ENCODE measurements around the gene NMNAT3.
A peak's percentile ranks its signal among the peaks of the same experiment; 100 is the strongest.

NMNAT3 gene

DNA sequence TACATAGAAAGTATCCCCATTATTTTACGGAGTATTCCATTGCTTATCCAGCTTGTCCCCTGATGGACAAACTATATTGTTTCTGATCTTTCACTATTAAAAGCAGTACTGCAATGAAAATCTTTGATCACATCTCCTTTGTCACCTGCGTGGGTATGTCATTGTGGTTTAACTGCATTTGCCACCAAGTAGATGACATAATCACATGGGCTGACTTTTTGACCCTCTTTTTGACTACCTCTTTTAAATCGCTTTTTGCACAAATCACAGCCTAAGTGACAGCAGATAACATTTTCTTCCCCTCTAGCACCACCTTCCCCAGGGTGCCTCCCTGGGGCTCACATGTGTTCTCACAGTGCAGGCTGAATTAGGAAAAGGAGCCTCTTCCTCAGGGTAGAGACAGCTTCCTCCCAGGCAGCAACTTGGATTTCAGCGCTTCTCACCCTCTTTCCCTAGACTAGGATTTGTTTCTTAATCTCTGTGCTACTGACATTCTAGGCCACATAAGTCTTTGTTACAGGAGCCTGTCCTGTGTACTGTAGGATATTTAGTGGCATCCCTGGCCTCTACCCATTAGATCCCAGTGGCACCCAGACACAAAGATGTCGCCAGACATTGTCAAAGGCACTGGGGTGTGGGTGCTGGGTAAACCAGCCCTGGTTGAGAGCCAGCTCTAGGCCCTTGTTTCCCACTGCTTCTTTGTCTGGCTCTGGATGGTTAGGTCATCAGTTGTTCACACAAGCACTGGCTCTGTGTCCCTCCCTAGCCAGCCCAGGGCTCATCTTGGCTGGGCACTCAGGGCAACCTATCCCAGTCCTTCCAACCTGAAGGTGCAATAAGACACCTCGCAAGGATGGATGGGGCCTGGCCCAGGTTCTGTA, 136.9 kb downstream of the NMNAT3 start:
- DNase-seq (ENCODE audit: low read depth) = no peak

DNA sequence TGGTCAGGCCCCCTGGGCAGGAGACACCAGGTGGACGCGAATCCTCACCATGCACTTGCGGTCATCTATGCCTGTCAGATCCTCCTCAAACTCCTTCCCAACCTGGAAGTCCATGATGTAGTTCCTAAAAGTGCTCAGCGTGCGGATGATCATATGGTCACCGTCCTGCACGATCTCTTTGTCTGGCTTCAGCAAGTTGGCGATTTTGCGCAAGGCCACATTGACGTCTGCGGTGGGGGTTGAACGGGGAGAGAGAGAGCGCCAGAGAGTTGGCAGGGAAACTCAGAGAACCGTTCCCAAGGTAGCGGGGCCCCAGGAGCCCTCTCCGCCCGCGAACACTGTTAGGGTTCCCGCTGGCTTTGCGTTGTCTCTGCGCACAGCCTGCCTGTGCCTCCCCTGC, 139.0 kb downstream of the NMNAT3 start:
- DNase-seq (ENCODE audit: low read depth) = no peak

DNA sequence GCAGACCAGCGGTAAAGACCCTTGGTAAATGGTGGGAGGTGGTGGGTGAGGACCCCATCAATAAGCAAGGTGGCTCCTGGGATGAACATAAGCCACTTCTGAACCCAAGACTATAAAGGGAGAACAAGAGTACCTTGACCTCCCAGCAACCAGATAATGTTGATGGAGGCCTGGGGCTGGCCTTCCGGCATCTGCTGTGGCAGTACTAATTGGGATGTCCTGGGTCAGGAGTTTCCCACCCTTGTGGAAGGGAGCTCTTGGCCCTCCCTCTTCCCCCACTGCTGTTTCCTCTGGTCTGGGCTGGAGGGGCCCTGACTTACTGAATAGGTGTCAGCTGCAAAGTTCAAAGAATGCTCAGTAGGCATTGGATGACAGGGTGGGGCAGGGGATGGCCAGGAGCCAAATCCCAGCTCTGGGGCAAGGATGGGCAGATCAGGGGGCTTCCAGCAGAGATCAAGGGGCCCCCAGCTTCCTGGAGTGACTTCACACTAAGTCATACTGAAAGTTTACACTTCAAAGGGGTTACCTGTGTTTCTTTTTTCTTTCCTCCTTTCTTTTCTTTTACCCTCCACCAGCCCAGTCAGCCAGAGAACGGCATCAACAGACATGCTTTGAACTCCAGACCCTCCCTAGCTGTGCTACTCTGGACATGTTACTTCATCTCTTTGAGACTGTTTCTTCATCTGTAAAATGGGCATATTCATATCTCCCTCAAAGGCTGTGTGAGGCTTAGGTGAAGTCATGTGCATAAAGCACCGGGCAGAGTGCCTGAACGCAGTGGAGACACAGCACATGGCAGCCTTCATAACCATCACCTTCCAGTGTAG, 139.8 kb downstream of the NMNAT3 start:
- no peak for DNase-seq (ENCODE audit: low read depth)

DNA sequence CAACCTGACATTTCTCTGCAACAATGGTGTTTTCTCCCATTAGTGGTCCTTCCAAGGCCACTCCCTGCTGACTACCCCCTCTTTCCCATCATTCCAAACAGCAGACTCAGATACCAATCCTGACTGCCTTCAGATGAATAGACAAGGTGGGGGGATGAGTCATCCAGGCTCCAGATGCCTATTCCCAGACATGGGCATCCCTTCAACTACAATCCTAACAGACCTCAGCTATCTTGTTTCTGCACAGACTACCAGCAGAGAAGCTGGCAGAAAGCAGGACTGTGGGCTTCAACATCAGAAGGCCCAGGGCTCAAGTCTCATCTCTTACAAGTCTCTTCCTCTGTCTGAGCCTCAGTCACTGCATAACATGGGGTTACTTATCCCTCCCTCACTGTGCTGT, 140.4 kb downstream of the NMNAT3 start:
- peak; percentile 15 for DNase-seq (ENCODE audit: low read depth)

DNA sequence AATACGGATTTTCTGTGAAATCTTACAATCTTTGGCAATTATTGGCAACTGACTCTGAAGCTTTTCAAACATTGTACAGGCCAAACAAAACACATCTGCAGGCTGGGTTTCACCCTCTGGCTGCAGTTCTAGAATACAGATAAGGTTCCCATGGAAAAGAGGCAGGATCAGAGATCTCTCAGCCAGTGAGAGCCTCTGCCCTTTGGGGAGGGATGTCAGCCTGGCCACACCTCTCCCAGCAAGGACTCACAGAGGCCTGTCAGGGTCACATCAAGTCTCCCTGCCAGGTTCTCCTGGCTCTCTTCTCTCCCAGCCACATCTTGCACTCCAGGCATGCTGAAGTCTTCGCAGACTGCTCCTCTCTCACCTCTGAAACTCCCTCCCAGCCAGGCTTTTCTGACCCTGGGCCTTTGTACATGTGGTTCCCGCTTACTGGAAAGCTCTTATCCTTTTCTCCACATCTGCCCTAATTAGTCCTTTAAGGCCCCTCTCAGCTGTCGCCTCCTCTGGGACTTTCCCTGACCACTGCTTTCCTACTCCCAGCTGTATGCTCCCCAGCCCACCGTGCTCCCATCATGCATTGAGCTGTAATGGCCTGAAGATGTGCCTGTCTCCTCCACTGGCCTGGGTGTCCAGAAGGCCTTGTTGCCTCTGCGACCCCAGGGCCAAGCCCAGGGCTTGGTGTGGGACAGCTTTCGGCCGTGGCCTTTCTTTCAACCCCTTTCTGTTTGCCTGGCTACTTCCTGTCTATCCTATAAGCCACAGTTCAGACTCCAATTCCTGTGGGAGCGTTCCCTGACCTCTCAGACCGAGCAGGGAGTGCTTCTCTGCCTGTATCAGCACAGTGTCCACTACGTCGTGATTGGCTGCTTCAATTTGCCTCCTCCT, 142.5 kb downstream of the NMNAT3 start:
- DNase-seq (ENCODE audit: low read depth) = peak; percentile 12

DNA sequence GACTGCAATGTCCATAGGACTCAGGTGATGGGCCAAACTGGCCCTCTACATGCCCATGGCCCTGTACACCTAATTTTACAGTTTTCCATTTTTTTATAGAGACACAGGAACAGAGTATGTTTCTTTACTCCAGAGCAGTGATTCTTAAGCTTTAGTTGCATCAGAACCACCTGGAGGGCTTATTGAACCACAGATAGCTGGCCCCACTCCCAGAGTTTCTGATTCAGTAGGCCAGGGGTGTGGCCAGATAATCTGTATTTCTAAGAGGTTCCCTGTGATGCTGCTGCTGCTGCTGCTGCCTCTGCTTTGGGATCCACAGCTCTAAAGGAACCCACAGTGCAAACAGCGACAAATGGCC, 143.3 kb downstream of the NMNAT3 start:
- peak; percentile 67 for DNase-seq (ENCODE audit: low read depth)

DNA sequence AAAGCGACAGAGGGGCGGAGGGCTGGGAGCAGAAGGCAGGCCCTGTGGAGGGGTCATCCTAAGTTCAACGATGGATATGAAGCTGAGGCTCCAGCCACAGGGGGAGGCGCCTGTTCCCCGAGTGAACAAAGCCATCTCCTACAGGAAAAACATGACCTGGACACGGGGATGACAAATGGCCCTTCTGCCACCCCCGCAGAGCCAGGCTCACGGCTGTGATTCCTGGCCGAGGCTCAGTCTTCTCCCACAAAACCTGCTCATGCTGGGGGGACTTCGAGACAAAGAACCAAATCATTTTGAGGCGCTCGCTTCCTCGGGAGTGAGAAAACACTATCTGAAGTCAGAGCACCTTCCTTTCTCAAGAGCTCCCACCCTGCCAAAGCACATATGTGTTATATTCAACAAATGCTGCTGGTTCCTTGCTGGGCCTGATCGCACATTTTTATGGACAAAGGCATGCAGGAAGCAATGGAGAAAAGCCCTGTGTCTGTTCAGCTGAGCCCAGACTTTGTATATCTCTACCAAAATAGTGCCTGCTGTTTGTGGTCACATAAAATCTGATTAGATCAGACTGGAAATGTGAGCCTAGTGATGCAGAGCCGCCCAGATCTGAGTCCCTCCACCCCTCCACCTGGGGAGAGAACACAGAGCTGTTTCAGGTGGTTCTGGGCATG, 143.9 kb downstream of the NMNAT3 start:
- DNase-seq (ENCODE audit: low read depth) = no peak

DNA sequence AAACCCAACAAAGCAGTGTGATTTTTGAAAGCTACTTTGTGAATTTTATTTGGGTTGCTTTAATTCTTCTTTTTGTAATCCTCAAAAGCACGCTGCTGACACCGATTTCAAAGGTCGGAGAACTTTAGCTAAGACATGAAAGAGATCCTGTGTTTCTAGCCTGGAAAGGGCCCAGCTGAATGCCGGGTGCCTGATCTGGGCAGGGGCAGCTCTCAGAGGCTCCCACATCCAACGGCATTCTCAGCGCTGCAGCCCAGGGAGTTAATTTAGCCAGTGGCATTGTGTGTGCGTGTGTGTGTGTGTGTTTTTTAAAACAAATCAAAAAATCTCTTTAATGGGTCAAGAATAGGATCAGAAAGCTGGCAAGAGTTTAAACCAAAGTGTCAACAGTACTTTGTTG, 144.8 kb downstream of the NMNAT3 start:
- no peak for DNase-seq (ENCODE audit: low read depth)

DNA sequence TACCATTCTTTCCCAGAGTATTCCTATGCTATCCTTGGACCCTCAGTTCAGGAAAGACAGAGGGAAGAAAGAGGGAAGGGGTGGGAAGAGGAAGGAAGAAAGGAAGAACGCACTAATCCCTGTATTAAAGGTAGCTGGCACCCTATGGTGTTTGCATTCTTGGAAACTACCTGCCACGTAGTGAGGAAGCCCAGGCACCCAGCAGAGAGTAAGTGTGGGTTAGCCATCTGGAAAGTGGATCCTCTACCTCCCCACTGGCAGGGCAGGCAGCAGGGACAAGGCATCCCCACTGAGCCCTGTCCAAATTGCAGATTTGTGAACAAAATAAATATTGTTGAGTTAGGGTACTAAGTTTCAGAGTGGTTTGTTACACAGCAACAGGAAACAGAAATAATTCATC, 147.1 kb downstream of the NMNAT3 start:
- no peak for DNase-seq (ENCODE audit: low read depth)

DNA sequence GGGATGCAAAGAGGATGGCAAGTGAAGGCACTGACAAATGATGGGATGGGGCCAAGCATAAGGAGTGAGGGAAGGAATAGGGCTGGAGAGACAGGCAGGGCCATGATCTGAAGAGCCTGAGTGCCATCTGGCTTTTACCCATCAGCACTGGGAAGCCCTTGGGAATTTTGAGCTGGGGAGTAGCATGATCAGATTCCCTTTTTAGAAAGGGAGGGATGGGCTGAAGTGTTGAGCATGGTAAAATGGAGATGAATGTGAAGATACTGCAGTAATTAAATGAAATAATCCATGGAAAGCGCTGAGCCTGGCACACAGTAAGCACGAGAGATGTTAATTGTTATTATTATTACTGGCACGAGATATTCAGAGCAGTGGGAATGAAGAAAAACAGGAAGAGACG, 148.1 kb downstream of the NMNAT3 start:
- no peak for DNase-seq (ENCODE audit: low read depth)

DNA sequence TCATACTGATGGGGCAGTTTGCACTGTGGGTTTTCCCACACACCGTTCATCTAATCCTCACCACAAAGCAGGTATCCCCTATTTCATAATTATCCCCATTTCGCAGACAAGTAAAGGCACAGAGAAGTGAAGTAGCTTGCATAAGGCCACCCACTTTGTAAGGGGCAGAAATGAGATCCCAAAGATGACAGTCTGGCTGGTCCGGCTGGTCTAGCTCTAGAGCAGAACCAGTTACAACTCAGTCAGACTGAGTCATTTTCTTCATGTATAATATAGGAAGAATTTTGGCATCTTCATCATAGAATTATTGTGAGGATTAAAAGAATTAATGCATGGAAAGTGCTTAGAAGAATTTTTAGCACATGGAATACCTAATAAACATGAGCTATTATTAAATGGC, 148.8 kb downstream of the NMNAT3 start:
- no peak for DNase-seq (ENCODE audit: low read depth)

DNA sequence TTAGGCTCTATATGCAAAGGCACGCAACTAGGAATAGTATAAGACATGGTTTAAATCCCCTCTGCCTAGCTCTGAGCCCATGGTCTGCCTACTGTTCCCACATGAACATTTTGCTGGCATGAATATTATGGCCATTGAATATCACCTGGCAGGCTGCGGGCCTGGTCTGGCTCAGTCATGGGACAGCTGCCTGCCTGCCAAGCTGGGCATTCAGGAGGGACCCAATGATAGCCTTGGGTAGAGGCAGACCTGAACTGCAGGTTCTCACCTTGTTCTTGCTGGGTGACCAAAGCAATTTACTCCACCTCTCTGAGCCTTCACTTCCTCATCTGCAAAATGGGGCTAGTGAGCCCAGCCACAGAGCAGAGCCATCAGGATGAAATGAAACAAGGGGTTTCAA, 149.5 kb downstream of the NMNAT3 start:
- DNase-seq (ENCODE audit: low read depth) = no peak

DNA sequence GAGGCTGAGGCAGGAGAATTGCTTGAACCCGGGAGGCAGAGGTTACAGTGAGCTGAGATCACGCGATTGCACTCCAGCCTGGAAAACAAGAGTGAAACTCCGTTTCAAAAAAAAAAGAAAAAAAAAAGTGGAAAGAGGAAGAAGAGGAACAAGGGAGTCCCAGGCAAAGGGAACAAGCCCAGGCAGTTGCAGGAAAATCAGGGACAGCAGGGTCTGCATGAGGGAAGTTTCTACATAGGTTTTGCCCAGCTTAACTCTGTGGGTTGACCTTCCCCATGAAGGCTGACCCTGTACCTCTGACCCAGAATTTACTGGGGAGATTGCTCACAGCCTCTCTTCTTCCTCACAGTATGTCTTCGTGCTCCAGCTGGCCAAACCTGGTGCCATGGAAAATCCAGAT, 150.5 kb downstream of the NMNAT3 start:
- no peak for DNase-seq (ENCODE audit: low read depth)

DNA sequence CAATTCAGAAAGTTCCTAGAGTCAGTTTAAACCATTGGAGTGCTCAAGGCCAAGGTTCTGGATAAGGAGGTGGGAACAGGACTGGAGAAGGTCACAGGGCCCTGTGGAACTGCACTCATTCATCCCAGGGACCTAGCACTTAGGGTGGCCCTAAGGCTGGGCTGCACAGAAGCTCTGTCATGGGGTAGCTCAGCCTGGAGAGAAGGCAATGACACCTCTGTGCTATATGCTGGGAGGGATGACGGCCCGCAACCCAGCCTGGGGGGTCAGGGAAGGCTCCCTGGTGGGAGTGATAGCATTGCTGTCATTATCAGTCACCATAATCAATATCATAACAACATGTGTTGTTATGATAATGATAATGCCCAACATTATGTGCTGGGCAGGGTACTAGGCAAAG, 151.6 kb downstream of the NMNAT3 start:
- no peak for DNase-seq (ENCODE audit: low read depth)

DNA sequence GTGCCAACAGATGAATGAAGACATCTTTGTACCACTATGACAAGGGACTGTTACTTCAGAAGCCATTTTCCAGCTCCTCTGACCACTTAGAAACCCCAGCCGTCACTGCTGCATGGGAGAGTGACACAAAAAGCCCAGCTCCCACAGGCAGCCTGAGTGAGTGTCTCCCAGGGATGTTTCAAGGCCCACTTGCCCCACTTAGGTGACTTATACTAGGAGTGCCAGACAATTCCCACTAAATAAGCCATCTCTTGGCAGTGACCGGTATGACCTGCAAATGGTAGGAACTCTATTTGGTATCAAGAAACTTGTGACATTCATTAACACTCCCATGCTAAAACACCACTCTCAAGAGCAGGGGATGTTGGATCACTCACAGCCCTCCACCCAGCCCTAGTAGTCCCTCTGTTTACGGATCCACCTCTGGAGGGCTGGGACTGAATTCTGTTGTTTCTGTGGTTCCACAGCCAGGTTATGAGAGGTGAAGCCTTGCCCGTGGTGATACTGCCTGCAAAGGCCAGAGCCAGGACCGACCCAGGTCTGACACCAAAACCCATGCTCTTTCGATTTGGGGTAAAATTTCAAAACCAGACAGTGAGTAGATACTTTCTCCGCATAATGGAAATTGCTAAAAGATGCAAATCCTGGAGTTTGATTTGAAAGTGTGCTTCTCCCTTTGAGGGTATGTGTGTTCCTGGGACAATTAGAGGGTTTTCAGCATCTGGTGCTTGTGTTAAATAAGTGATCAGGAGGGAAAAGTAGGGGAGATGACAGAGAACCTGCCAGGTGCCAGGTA, 152.7 kb downstream of the NMNAT3 start:
- no peak for DNase-seq (ENCODE audit: low read depth)

DNA sequence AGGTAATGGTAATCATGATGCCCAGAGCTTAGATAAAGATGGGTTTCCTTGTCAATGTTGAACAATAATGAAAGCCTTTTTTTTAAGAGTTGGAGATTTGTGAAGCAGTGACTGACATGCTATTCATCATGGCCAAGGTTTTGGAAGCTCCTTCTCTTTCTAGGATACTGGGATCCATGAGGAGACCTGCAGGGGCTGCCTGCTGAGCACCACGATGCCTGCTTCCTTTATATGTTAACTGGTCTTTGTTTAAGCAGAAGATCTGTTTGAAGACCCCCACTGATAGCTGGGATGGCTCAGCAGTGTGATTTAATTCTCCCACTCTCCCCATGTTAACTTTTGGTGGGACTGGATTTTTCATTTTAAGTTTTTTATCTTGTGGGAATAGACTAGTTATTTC, 154.1 kb downstream of the NMNAT3 start:
- DNase-seq (ENCODE audit: low read depth) = no peak

DNA sequence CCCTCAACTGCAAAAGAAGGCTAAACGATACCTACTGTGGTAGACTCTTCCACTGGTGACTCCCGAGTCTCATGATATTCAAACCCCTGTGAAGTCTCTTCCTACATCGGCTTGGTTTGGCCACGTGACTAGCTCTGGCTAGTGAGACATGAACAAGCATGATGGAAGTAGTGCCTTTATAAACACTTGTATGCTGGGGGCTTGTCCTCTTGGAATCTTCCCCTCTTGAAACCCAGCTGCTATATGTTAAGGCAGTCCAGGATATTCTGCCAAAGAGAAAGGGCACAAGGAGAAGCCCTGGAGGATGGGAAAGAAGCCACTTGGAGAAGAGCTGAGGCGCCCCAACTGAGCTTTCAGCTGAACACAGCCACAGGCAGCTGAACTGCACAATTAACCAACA, 154.6 kb downstream of the NMNAT3 start:
- no peak for DNase-seq (ENCODE audit: low read depth)

DNA sequence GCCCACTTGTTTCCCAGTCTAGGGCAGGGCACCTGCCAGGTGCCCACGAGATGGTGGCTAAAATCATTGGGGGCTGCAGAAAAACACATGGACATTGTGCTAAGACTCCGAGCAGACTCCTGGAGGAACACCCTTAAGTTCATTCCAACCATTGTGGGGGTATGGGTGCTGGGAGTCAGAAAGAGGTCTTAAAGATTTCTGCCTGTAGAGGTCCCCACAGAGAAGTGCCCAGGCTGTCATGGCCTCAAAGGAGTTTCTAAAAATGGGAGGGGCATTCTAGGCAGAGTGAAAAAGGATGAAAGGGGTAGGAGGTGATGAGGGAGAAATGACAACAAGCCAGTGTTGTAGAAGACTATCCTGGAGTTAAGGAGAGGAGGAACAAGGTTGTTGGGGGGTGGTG, 155.4 kb downstream of the NMNAT3 start:
- DNase-seq (ENCODE audit: low read depth) = no peak

DNA sequence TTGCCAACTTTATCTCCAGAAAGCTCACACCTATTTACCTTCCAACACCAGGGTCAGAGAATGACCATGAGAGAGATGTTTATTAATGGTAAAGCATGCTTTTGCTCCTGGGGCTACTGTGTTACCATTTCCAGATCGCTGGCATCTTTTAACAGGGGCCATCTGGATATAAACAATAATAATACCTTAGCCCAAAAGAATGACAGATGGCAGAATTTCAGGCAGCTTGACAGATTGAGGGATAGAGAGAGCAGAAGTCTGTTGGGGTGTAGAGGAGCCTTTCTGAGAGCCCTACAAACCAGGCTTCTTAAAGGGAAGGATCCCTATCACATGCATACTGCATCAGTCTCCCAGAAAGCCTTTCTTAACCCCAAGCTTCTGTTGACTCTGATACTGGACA, 156.0 kb downstream of the NMNAT3 start:
- no peak for DNase-seq (ENCODE audit: low read depth)

DNA sequence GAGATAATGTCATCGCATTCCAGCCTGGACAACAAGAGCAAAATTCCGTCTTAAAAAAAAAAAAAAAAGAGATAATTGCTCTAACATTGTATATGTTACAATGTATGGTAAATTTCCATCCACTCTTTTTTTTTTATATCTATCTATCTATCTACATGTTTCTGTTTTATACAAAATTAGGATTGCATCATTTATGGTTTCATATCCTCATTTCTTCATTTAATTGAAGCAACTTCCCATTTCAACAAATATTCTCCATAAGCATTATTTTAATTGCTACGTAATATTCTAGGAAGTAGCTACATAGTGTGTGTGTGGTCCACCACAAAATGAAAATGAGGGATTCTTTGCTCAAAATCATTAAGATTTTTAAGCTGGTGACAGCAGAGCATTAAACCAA, 156.6 kb downstream of the NMNAT3 start:
- no peak for DNase-seq (ENCODE audit: low read depth)
